Duodenal mucosa (tissue), 2 donors: ENCODE measurements around the gene EFCAB8.

ENCODE experiments used
- H3K27ac ChIP-seq: one replicate; pipeline ENCODE4 v1.7.0; 2013; ENCODE audit warnings: low read depth, low read length
- H3K27me3 ChIP-seq, 2 donors: one replicate each; pipeline ENCODE4 v1.7.0; 2013; ENCODE audit warnings: low read length in 2 of 2, control low read depth in 1 of 2; ENCODE audit not compliant: insufficient read depth in 2 of 2, control insufficient read depth in 1 of 2
- H3K36me3 ChIP-seq, 2 donors: one replicate each; pipeline ENCODE4 v1.7.0; 2013; ENCODE audit warnings: low read length in 2 of 2, control low read depth in 1 of 2; ENCODE audit not compliant: insufficient read depth in 2 of 2, control insufficient read depth in 1 of 2
- H3K4me1 ChIP-seq, 2 donors: one replicate each; pipeline ENCODE4 v1.7.0; 2013; ENCODE audit warnings: low read length in 2 of 2, control low read depth in 1 of 2; ENCODE audit not compliant: insufficient read depth in 2 of 2, control insufficient read depth in 1 of 2
- H3K4me3 ChIP-seq, 2 donors: one replicate each; pipeline ENCODE4 v1.7.0; 2013; ENCODE audit warnings: low read length in 2 of 2, low read depth in 1 of 2
- H3K9ac ChIP-seq, 2 donors: one replicate each; pipeline ENCODE4 v1.7.0; 2013; ENCODE audit warnings: low read length in 2 of 2, low read depth in 1 of 2
- H3K9me3 ChIP-seq, 2 donors: one replicate each; pipeline ENCODE4 v1.7.0; 2013; ENCODE audit warnings: low read length in 2 of 2, control low read depth in 1 of 2; ENCODE audit not compliant: control insufficient read depth in 1 of 2

The EFCAB8 gene

GRCh38 chr20:32982617-32983458, 124.1 kb downstream of the EFCAB8 start:
- no peak overlapping the region for H3K9ac ChIP-seq
- H3K4me1 ChIP-seq = no peaks in the 10 kb centered on the region
- no peak overlapping the region for H3K27ac ChIP-seq
- no peaks in the 10 kb centered on the region for H3K36me3 ChIP-seq
- no peaks in the 10 kb centered on the region for H3K27me3 ChIP-seq
- H3K9me3 ChIP-seq = no peaks in the 10 kb centered on the region
- no peak overlapping the region for H3K4me3 ChIP-seq

GRCh38 chr20:32983459-32984112, 124.9 kb downstream of the EFCAB8 start:
- Histone ChIP-seq H3K9ac (no peak overlapping the region), H3K4me1 (no peaks in the 10 kb centered on the region), H3K27me3 (no peaks in the 10 kb centered on the region), H3K4me3 (no peak overlapping the region), H3K9me3 (no peaks in the 10 kb centered on the region), H3K27ac (no peak overlapping the region), H3K36me3 (no peaks in the 10 kb centered on the region)

- H3K9me3 ChIP-seq = no peaks in the 10 kb centered on the region
- no peaks in the 10 kb centered on the region for H3K27me3 ChIP-seq
- H3K27ac ChIP-seq = no peak overlapping the region
- H3K4me1 ChIP-seq = no peaks in the 10 kb centered on the region
- no peak overlapping the region for H3K4me3 ChIP-seq
- H3K9ac ChIP-seq = no peak overlapping the region
- H3K36me3 ChIP-seq = no peaks in the 10 kb centered on the region
Measured at GRCh38 chr20:32984196-32984595, 125.5 kb downstream of the EFCAB8 start.

GRCh38 chr20:32984631-32985354, 126.1 kb downstream of the EFCAB8 start:
- Histone ChIP-seq H3K4me3 (no peak overlapping the region), H3K9me3 (no peaks in the 10 kb centered on the region), H3K27me3 (no peaks in the 10 kb centered on the region), H3K36me3 (no peaks in the 10 kb centered on the region), H3K4me1 (no peaks in the 10 kb centered on the region), H3K9ac (no peak overlapping the region), H3K27ac (no peak overlapping the region)

- Histone ChIP-seq H3K9ac (no peak overlapping the region), H3K9me3 (no peaks in the 10 kb centered on the region), H3K4me3 (no peak overlapping the region), H3K36me3 (no peaks in the 10 kb centered on the region), H3K4me1 (no peaks in the 10 kb centered on the region), H3K27ac (no peak overlapping the region), H3K27me3 (no peaks in the 10 kb centered on the region)
Measured at GRCh38 chr20:32985596-32985995, 126.9 kb downstream of the EFCAB8 start.

GRCh38 chr20:32986331-32986966, 127.7 kb downstream of the EFCAB8 start:
- H3K4me3 ChIP-seq = no peak overlapping the region
- H3K27me3 ChIP-seq = no peaks in the 10 kb centered on the region
- H3K4me1 ChIP-seq = no peaks in the 10 kb centered on the region
- no peak overlapping the region for H3K27ac ChIP-seq
- H3K36me3 ChIP-seq = no peaks in the 10 kb centered on the region
- H3K9me3 ChIP-seq = no peaks in the 10 kb centered on the region
- no peak overlapping the region for H3K9ac ChIP-seq

- H3K9me3 ChIP-seq = no peaks in the 10 kb centered on the region
- no peaks in the 10 kb centered on the region for H3K4me1 ChIP-seq
- H3K27ac ChIP-seq = no peak overlapping the region
Measured at GRCh38 chr20:32987044-32987825, 128.5 kb downstream of the EFCAB8 start.

GRCh38 chr20:32988008-32988407, 129.3 kb downstream of the EFCAB8 start:
- no peaks in the 10 kb centered on the region for H3K9me3 ChIP-seq
- H3K9ac ChIP-seq = no peak overlapping the region
- no peak overlapping the region for H3K4me3 ChIP-seq
- no peaks in the 10 kb centered on the region for H3K4me1 ChIP-seq
- no peaks in the 10 kb centered on the region for H3K36me3 ChIP-seq
- no peak overlapping the region for H3K27ac ChIP-seq
- H3K27me3 ChIP-seq = no peaks in the 10 kb centered on the region

More at GRCh38 chr20:32987044-32987825, 128.5 kb downstream of the EFCAB8 start:
- no peaks in the 10 kb centered on the region for H3K36me3 ChIP-seq
- no peak overlapping the region for H3K4me3 ChIP-seq
- H3K27me3 ChIP-seq = no peaks in the 10 kb centered on the region
- H3K9ac ChIP-seq = no peak overlapping the region

- H3K9ac ChIP-seq = no peak overlapping the region
- no peaks in the 10 kb centered on the region for H3K4me1 ChIP-seq
- no peak overlapping the region for H3K4me3 ChIP-seq
- H3K27me3 ChIP-seq = no peaks in the 10 kb centered on the region
- H3K36me3 ChIP-seq = no peaks in the 10 kb centered on the region
- no peak overlapping the region for H3K27ac ChIP-seq
- H3K9me3 ChIP-seq = no peaks in the 10 kb centered on the region
Measured at GRCh38 chr20:32989507-32990283, 131.0 kb downstream of the EFCAB8 start.
